Activated T-helper 2 cell treated with anti-CD3 and anti-CD28 coated beads, Interferon-gamma antibody, Interleukin-2, Interleukin-4, amounts not matched to agents 10 μg/mL and 5 μg/mL and 100 μg/mL, durations not matched to agents 14 hours and 24 hours and 36 hours (primary cell): ENCODE measurements around the gene RPS6KA2. TPM values are rescaled to one million over a fixed set of nuclear protein-coding genes. Genes with fewer than 3 reads are reported as not detected.

ENCODE experiments used
- DNase-seq: peaks from one replicate; pipeline ENCODE4 v3.0.0; 2021; ENCODE audit warnings: low spot score
- H3K27ac Mint-ChIP-seq: one replicate; pipeline ENCODE4 v1.8.0; 2021; ENCODE audit warnings: mixed read lengths
- H3K27me3 Mint-ChIP-seq: one replicate; pipeline ENCODE4 v1.8.0; 2021; ENCODE audit warnings: low read depth, mixed read lengths
- H3K36me3 Mint-ChIP-seq: one replicate; pipeline ENCODE4 v1.8.0; 2021; ENCODE audit warnings: low read depth, mixed read lengths
- H3K4me1 Mint-ChIP-seq: one replicate; pipeline ENCODE4 v1.8.0; 2021; ENCODE audit warnings: low read depth, mixed read lengths
- H3K4me3 Mint-ChIP-seq: one replicate; pipeline ENCODE4 v1.8.0; 2021; ENCODE audit warnings: low read depth, mild to moderate bottlenecking, moderate library complexity, mixed read lengths
- H3K9me3 Mint-ChIP-seq: one replicate; pipeline ENCODE4 v1.8.0; 2021; ENCODE audit warnings: mixed read lengths
- intact Hi-C: fragments of 100-400 bp; cut with micrococcal nuclease; formaldehyde crosslinking; loops from one replicate; pipeline ENCODE4 v1.15.1; 2023
- total RNA-seq: library from RNA; stranded (reverse); gene quantifications from 2 replicates; pipeline ENCODE4 v1.2.3, GENCODE V29; 2022

The RPS6KA2 gene
- total RNA-seq, 1 donor from 2014 or later = 2.1 TPM

- intact Hi-C loops = no loop called here
- H3K36me3 Mint-ChIP-seq = no peaks in the 10 kb centered on the region
- peaks cover 4% of the 10 kb centered on the region for H3K9me3 Mint-ChIP-seq
- DNase-seq = no peak
- H3K4me3 Mint-ChIP-seq = no peak overlapping the region
- H3K27ac Mint-ChIP-seq = no peak overlapping the region
- H3K4me1 Mint-ChIP-seq = no peaks in the 10 kb centered on the region
- H3K27me3 Mint-ChIP-seq = no peaks in the 10 kb centered on the region
Observed at GRCh38 chr6:166459906-166460305, 167.1 kb downstream of the RPS6KA2 start.

GRCh38 chr6:166459272-166459671 lies 167.8 kb downstream of the RPS6KA2 start:
- no peak for DNase-seq
- Mint-ChIP-seq H3K36me3 (no peaks in the 10 kb centered on the region), H3K4me3 (no peak overlapping the region), H3K27ac (no peak overlapping the region), H3K27me3 (no peaks in the 10 kb centered on the region), H3K4me1 (no peaks in the 10 kb centered on the region), H3K9me3 (peaks cover 4% of the 10 kb centered on the region)
- intact Hi-C loops = no loop called here

GRCh38 chr6:166456395-166457156 lies 170.5 kb downstream of the RPS6KA2 start:
- H3K9me3 Mint-ChIP-seq = peaks cover 4% of the 10 kb centered on the region
- DNase-seq = no peak
- H3K4me3 Mint-ChIP-seq = no peak overlapping the region
- H3K36me3 Mint-ChIP-seq = no peaks in the 10 kb centered on the region
- H3K27me3 Mint-ChIP-seq = no peaks in the 10 kb centered on the region
- H3K4me1 Mint-ChIP-seq = no peaks in the 10 kb centered on the region
- no peak overlapping the region for H3K27ac Mint-ChIP-seq
- intact Hi-C loops = no loop called here

- Mint-ChIP-seq H3K9me3 (peaks cover 4% of the 10 kb centered on the region), H3K27me3 (no peaks in the 10 kb centered on the region), H3K36me3 (no peaks in the 10 kb centered on the region), H3K4me1 (no peaks in the 10 kb centered on the region), H3K4me3 (no peak overlapping the region), H3K27ac (no peak overlapping the region)
- no peak for DNase-seq
- intact Hi-C loops = no loop called here
Observed at GRCh38 chr6:166454692-166455515, 172.1 kb downstream of the RPS6KA2 start.

- Mint-ChIP-seq H3K27ac (no peak overlapping the region), H3K4me3 (no peak overlapping the region), H3K36me3 (no peaks in the 10 kb centered on the region), H3K27me3 (no peaks in the 10 kb centered on the region), H3K9me3 (peaks cover 4% of the 10 kb centered on the region), H3K4me1 (no peaks in the 10 kb centered on the region)
- no peak for DNase-seq
- intact Hi-C loops = no loop called here
Observed at GRCh38 chr6:166453651-166454050, 173.4 kb downstream of the RPS6KA2 start.

GRCh38 chr6:166450167-166450873 lies 176.7 kb downstream of the RPS6KA2 start:
- intact Hi-C loops = no loop called here
- DNase-seq = no peak
- Mint-ChIP-seq H3K36me3 (no peaks in the 10 kb centered on the region), H3K9me3 (no peaks in the 10 kb centered on the region), H3K27ac (no peak overlapping the region), H3K27me3 (no peaks in the 10 kb centered on the region), H3K4me1 (no peaks in the 10 kb centered on the region), H3K4me3 (no peak overlapping the region)

- Mint-ChIP-seq H3K36me3 (no peaks in the 10 kb centered on the region), H3K27ac (no peak overlapping the region), H3K4me3 (no peak overlapping the region), H3K27me3 (no peaks in the 10 kb centered on the region), H3K4me1 (no peaks in the 10 kb centered on the region), H3K9me3 (no peaks in the 10 kb centered on the region)
- intact Hi-C loops = no loop called here
- DNase-seq = no peak
Observed at GRCh38 chr6:166449641-166450040, 177.4 kb downstream of the RPS6KA2 start.

- Mint-ChIP-seq H3K27ac (no peak overlapping the region), H3K27me3 (no peaks in the 10 kb centered on the region), H3K4me3 (no peak overlapping the region), H3K36me3 (no peaks in the 10 kb centered on the region), H3K4me1 (no peaks in the 10 kb centered on the region), H3K9me3 (no peaks in the 10 kb centered on the region)
- intact Hi-C loops = no loop called here
- DNase-seq = no peak
Observed at GRCh38 chr6:166449036-166449435, 178.0 kb downstream of the RPS6KA2 start.

GRCh38 chr6:166448432-166448831 lies 178.6 kb downstream of the RPS6KA2 start:
- no peak overlapping the region for H3K27ac Mint-ChIP-seq
- no peaks in the 10 kb centered on the region for H3K27me3 Mint-ChIP-seq
- H3K4me3 Mint-ChIP-seq = no peak overlapping the region
- no peaks in the 10 kb centered on the region for H3K4me1 Mint-ChIP-seq
- H3K9me3 Mint-ChIP-seq = no peaks in the 10 kb centered on the region
- no peak for DNase-seq
- H3K36me3 Mint-ChIP-seq = no peaks in the 10 kb centered on the region
- intact Hi-C loops = no loop called here

GRCh38 chr6:166446567-166447065 lies 180.4 kb downstream of the RPS6KA2 start:
- DNase-seq = no peak
- no peak overlapping the region for H3K27ac Mint-ChIP-seq
- no peaks in the 10 kb centered on the region for H3K4me1 Mint-ChIP-seq
- H3K27me3 Mint-ChIP-seq = peaks cover under 1% of the 10 kb centered on the region
- H3K4me3 Mint-ChIP-seq = no peak overlapping the region
- no peaks in the 10 kb centered on the region for H3K36me3 Mint-ChIP-seq
- intact Hi-C loops = no loop called here
- no peaks in the 10 kb centered on the region for H3K9me3 Mint-ChIP-seq

- Mint-ChIP-seq H3K27me3 (peaks cover 5% of the 10 kb centered on the region), H3K36me3 (no peaks in the 10 kb centered on the region), H3K4me1 (no peaks in the 10 kb centered on the region), H3K9me3 (no peaks in the 10 kb centered on the region), H3K27ac (no peak overlapping the region), H3K4me3 (no peak overlapping the region)
- intact Hi-C loops = no loop called here
- DNase-seq = no peak
Observed at GRCh38 chr6:166446146-166446545, 180.9 kb downstream of the RPS6KA2 start.

GRCh38 chr6:166444446-166444845 lies 182.6 kb downstream of the RPS6KA2 start:
- Mint-ChIP-seq H3K36me3 (no peaks in the 10 kb centered on the region), H3K4me1 (peaks cover 6% of the 10 kb centered on the region), H3K9me3 (no peaks in the 10 kb centered on the region), H3K27me3 (peaks cover 11% of the 10 kb centered on the region), H3K4me3 (no peak overlapping the region), H3K27ac (no peak overlapping the region)
- DNase-seq = no peak
- intact Hi-C loops = no loop called here
